Measurements from ENCODE around the gene TOM1. TPM values are rescaled to one million over a fixed set of nuclear protein-coding genes. Genes with fewer than 3 reads are reported as not detected.

TOM1 gene
- total RNA-seq, 1 donor = 48.8 TPM

DNA sequence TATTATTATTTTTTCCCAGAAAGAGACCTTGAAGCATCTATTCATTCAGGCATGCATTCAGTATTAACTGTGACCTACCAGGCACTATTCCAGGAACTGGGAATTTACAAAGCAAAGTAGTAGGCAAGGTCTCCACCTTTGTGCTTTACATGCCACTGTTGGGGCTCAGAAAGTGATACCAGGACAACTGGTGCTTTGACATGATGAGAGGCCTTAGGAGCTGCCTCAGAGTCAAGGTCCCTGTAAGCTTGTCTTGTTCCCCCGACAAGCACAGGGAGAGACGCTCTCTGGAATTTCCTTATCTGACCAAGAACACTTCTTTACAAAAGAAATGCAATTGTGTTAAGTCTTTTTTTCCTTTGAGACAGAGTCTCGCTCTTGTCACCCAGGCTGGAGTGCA lies 78.9 kb downstream of the TOM1 start:
- H3K4me3 ChIP-seq (ENCODE audit: low read depth, low read length) = no peak overlapping the region
- TF ChIP-seq, protein P1, sequence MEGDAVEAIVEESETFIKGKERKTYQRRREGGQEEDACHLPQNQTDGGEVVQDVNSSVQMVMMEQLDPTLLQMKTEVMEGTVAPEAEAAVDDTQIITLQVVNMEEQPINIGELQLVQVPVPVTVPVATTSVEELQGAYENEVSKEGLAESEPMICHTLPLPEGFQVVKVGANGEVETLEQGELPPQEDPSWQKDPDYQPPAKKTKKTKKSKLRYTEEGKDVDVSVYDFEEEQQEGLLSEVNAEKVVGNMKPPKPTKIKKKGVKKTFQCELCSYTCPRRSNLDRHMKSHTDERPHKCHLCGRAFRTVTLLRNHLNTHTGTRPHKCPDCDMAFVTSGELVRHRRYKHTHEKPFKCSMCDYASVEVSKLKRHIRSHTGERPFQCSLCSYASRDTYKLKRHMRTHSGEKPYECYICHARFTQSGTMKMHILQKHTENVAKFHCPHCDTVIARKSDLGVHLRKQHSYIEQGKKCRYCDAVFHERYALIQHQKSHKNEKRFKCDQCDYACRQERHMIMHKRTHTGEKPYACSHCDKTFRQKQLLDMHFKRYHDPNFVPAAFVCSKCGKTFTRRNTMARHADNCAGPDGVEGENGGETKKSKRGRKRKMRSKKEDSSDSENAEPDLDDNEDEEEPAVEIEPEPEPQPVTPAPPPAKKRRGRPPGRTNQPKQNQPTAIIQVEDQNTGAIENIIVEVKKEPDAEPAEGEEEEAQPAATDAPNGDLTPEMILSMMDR (IDR thresholded peaks at IDR 0.05; ENCODE audit: insufficient read depth, low read length) = no peak
- DNase-seq (ENCODE audit: low read depth) = no peak

DNA sequence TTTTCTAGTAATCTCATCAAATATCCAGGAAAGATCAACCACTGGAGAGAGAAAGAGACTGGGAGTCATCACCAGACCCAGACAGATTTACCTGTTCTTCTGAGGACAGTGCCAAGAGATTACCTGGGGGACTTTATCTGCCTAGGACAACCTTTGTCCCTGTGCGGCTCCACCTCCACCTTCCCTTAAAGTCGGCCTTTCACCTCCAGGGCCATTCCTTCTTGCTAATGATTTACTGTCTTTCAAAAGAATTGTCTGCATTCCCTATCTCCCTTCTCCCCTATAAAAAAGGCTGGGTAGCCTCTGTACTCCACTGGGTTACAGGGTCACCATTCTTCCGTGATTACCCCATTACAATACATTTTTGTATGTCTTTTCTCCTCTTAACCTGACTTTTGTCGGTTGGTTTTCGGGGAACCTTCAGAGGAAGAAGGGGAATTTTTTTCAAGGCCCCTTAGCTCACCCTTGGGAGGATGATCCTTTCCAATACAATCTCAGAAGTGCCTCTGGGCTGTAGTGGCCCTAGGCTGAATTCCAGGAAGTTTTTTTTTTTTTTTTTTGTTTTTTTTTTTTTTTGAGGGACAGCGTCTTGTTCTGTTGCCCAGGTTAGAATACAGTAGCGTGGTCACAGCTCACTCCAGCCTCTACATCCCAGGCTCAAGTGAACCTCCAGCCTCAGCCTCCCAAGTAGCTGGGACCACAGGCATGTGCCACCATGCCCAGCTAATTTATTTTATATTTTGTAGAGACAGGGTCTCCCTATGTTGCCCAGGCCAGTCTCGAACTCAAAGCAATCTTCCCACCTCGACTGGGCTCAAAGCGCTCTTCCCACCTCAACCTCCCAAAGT lies 79.7 kb downstream of the TOM1 start:
- TF ChIP-seq, protein P1 (IDR thresholded peaks at IDR 0.05; ENCODE audit: insufficient read depth, low read length) = no peak
- no peak overlapping the region for H3K4me3 ChIP-seq (ENCODE audit: low read depth, low read length)
- DNase-seq (ENCODE audit: low read depth) = no peak

GRCh38 chr22:35380013-35380412 lies 80.3 kb downstream of the TOM1 start:
- TF ChIP-seq, protein P1 (IDR thresholded peaks at IDR 0.05; ENCODE audit: insufficient read depth, low read length) = no peak
- H3K4me3 ChIP-seq (ENCODE audit: low read depth, low read length) = no peak overlapping the region
- peak; percentile 25 for DNase-seq (ENCODE audit: low read depth)

GRCh38 chr22:35380537-35381423 lies 81.1 kb downstream of the TOM1 start, which contains the start of gene HMOX1:
Gene HMOX1, plus strand, starts transcription at chr22:35381096. Its CDS starts 78 bp downstream, at chr22:35381174.
- TF ChIP-seq, protein P1 (IDR thresholded peaks at IDR 0.05; ENCODE audit: insufficient read depth, low read length) = peak; percentile 17
- peak; percentile 94 for DNase-seq (ENCODE audit: low read depth)
- H3K4me3 ChIP-seq (ENCODE audit: low read depth, low read length) = peak within 1 kb of the TSS; percentile 99

GRCh38 chr22:35381424-35382009 lies 81.8 kb downstream of the TOM1 start:
- H3K4me3 ChIP-seq (ENCODE audit: low read depth, low read length) = peak overlapping the region; percentile 99
- TF ChIP-seq, protein P1 (IDR thresholded peaks at IDR 0.05; ENCODE audit: insufficient read depth, low read length) = no peak
- DNase-seq (ENCODE audit: low read depth) = no peak

DNA sequence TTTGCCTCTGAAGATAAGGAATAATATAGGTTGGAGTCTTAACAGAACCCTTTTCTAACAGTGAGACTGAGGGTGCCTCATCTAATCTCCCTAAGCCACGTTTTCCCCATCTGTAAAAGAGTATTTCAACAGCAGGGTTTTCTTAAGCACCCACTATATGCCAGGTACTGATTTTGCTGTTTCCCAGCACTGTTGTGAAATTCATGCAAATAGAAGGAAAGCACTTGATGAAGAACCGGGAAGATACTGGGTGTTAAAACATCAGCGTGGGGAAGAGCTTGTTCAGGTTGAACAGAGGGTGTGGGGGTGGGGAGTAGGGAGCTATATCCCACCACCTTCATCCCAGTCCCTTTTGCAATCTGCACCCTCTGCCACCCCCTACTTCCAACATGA lies 84.0 kb downstream of the TOM1 start:
- TF ChIP-seq, protein P1 (IDR thresholded peaks at IDR 0.05; ENCODE audit: insufficient read depth, low read length) = no peak
- H3K4me3 ChIP-seq (ENCODE audit: low read depth, low read length) = peak overlapping the region; percentile 99
- no peak for DNase-seq (ENCODE audit: low read depth)
